ENCODE results near the gene NF1. TPM values are rescaled to one million over a fixed set of nuclear protein-coding genes. Genes with fewer than 3 reads are reported as not detected.
"Not testable (repeated sequence)": the region's sequence is repeated elsewhere in the genome, so short reads cannot be mapped to it uniquely, and the experiment has no call there.

Gene NF1
- total and polyA plus RNA-seq, 5 donors, result 7.2 to 60.8 (median 46.1) TPM

DNA sequence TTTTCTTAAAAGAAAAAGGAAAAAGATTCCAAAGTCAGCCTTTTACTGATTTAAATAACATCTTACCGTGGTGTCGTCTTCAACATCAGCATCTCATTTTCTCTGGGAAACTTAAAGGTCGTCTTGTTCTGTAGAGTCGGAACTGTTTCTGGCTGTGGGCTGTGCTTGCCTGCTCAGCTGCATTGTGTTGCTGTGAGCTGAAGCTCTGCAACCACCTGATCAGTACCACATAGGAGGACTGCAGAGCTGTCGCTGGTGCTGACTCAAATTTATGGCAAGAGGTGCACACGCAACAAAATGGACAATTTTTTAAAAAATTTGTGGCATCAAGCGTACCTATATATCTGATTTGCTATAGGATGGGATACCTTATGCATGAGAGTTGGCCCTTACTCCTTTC is 202.3 kb downstream of the NF1 start, which contains the start of gene OMG:
TSS of gene OMG (minus strand) at position 150 of the 400 bp plus-strand sequence. CDS start 908 bp downstream, outside the sequence.
- intact Hi-C loops (cut with DNase I), result no loop called here

DNA sequence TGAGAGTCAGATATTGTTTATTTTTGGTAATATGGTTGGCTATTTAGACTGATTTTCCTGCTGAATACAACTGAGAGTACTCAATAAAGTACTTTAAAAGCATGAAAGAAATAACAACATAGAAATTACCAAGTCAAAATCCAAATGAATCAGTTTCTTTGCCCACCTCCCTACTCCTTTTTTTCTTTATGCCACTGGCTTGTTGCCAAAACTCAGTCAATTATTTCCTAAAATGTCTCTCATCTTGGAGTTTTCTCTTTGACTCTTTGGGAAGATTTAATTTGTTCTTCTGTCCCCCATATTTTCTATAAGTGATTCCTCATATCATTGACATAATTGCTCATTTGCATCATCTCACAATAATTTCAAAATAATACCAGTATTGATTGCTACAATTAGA is 204.8 kb downstream of the NF1 start:
- Histone ChIP-seq H3K9me3 (ENCODE audit: control insufficient read depth, low read length) (no peaks in the 10 kb centered on the region), H3K4me1 (ENCODE audit: control insufficient read depth, insufficient read depth, low read length) (no peaks in the 10 kb centered on the region), H3K27ac (ENCODE audit: low read length) (no peak overlapping the region), H3K4me3 (ENCODE audit: low read length) (no peak overlapping the region), H3K27me3 (ENCODE audit: control insufficient read depth, insufficient read depth) (no peaks in the 10 kb centered on the region)
- intact Hi-C loops (cut with DNase I), result no loop called here
- ATAC-seq (no peak), DNase-seq (no peak)

More for the DNA sequence above, 202.3 kb downstream of the NF1 start, which contains the start of gene OMG:
- ATAC-seq (no peak), DNase-seq (no peak)
- WGBS, result 86% methylated on average over 7 of the region's 7 CpGs
- H3K9me3 ChIP-seq (ENCODE audit: control insufficient read depth, low read length), result no peaks in the 10 kb centered on the region
- no peaks in the 10 kb centered on the region for H3K4me1 ChIP-seq (ENCODE audit: control insufficient read depth, insufficient read depth, low read length)
- no peaks in the 10 kb centered on the region for H3K27me3 ChIP-seq (ENCODE audit: control insufficient read depth, insufficient read depth)
- no peak within 1 kb of the TSS for H3K4me3 ChIP-seq (ENCODE audit: low read length)
- H3K27ac ChIP-seq (ENCODE audit: low read length), result no peak within 1 kb of the TSS

DNA sequence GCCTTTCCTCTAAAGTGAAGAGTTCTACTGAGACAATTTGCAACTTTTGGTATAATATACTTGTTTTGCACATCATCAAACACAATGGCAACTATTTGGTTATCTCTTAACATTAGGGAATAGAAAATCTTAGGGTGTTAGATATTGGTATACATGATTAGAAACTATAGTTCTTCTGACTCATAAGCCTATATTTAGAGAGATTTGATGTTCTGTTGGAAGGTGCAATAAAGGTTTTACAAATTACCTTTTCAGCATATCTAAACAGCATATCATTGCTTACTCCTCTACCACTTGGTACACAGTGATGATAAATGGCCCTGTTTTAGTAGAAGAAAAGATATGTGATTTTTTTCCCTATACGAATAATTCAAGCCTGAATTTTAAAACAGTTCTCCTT is 212.9 kb downstream of the NF1 start:
- no peak for DNase-seq
- Histone ChIP-seq H3K27ac (ENCODE audit: low read length) (no peak overlapping the region), H3K9me3 (ENCODE audit: control insufficient read depth, low read length) (no peaks in the 10 kb centered on the region), H3K4me1 (ENCODE audit: control insufficient read depth, insufficient read depth, low read length) (no peaks in the 10 kb centered on the region), H3K4me3 (ENCODE audit: low read length) (no peak overlapping the region), H3K27me3 (ENCODE audit: control insufficient read depth, insufficient read depth) (no peaks in the 10 kb centered on the region)
- intact Hi-C loops (cut with DNase I), result no loop called here
- ATAC-seq, result no peak
- WGBS, result 88% methylated on average over 1 of the region's 1 CpG

DNA sequence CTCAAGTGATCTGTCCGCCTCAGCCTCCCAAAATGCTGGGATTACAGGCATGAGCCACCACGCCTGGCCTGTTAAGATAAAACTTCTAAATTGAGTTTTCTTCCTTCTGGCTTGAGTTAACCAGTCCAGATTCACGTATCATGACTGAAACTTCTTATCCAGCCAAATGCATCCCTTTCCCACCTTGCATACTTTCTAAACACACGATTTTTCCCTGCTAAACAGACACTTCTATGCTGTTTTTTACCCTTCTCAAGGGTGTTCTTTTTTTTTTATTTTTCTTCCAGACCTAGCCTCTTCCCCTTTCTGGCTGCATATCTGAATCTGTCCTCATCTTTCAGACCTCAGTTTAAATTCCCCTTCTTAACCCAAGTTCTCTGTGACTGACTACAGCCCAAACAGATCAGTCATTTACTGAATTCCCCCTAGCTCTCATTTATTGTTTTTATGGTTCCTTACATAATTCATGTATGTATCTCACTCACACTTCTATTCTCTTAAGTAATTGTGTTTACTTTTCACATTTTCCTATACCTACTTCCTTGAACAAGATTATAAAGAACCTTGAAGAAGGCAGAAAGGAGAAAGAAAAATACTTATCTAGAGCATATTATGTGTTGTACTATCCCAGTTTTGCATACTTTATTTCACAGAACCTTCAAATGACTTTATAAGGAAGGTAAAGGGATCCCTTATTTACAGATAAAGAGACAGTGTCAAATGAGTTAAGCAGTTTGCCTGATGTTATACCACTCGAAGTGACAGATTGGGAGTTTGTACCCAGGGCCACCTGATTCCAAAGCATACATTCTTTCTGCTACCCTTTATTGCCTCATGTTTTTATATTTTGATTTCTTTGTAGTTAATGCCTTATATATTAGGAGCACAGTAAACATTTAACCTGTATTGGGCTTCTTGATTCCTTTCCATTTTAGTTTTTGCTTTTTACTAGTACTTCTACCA is 213.9 kb downstream of the NF1 start:
- intact Hi-C loops (cut with DNase I), result no loop called here
- 75% methylated on average over 5 of the region's 5 CpGs for WGBS
- no peaks in the 10 kb centered on the region for H3K4me1 ChIP-seq (ENCODE audit: control insufficient read depth, insufficient read depth, low read length)
- no peak overlapping the region for H3K27ac ChIP-seq (ENCODE audit: low read length)
- ATAC-seq, result no peak
- DNase-seq, result no peak
- no peaks in the 10 kb centered on the region for H3K9me3 ChIP-seq (ENCODE audit: control insufficient read depth, low read length)
- H3K4me3 ChIP-seq (ENCODE audit: low read length), result no peak overlapping the region
- H3K27me3 ChIP-seq (ENCODE audit: control insufficient read depth, insufficient read depth), result no peaks in the 10 kb centered on the region

DNA sequence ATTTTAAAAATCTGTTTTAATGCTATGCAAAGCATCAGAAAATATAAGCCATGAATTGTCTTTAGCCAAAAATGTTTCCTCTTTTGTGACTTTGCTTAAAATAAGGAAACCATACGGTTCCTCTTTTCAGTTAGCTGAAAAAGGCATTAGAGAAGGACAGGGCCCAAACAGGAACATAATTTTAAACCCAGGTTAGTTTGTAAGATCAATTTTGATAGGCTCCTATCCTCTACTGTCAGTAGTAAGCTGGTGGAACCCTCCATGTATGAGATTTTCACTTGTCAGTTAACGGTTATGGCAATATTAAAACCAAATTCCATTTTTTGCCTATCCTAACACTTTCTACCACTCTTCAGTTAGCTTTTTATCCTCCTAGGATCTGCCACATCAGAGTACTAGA is 214.8 kb downstream of the NF1 start:
- intact Hi-C loops (cut with DNase I), result no loop called here
- no peaks in the 10 kb centered on the region for H3K9me3 ChIP-seq (ENCODE audit: control insufficient read depth, low read length)
- H3K27me3 ChIP-seq (ENCODE audit: control insufficient read depth, insufficient read depth), result no peaks in the 10 kb centered on the region
- ATAC-seq, result no peak
- peak overlapping the region; percentile 15 for H3K4me3 ChIP-seq (ENCODE audit: low read length)
- no peaks in the 10 kb centered on the region for H3K4me1 ChIP-seq (ENCODE audit: control insufficient read depth, insufficient read depth, low read length)
- no peak overlapping the region for H3K27ac ChIP-seq (ENCODE audit: low read length)
- 83% methylated on average over 2 of the region's 2 CpGs for WGBS
- DNase-seq, result no peak

DNA sequence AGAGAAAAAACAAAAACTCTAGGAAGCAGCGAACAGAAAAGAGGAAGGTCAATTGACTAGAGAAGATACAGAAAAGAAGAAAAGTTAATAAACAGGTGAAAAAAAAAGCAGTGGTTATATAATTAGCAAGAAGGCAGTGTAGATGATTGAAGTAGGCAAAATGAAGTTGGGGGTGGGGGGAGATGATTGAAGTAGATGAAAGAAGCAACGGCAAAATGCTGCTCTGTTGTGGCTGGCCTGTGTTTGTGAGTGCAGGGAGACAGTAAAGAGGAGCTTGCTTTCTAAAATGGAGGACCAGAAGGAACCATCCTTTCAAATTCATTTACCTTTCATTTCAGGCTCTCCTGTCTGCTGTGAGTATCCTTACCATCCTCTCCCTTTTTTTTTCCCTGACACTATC is 215.5 kb downstream of the NF1 start:
- 50% methylated on average over 2 of the region's 2 CpGs for WGBS
- no peak overlapping the region for H3K27ac ChIP-seq (ENCODE audit: low read length)
- H3K9me3 ChIP-seq (ENCODE audit: control insufficient read depth, low read length), result no peaks in the 10 kb centered on the region
- DNase-seq (no peak), ATAC-seq (no peak)
- H3K4me1 ChIP-seq (ENCODE audit: control insufficient read depth, insufficient read depth, low read length), result no peaks in the 10 kb centered on the region
- intact Hi-C loops (cut with DNase I), result no loop called here
- H3K4me3 ChIP-seq (ENCODE audit: low read length), result no peak overlapping the region
- no peaks in the 10 kb centered on the region for H3K27me3 ChIP-seq (ENCODE audit: control insufficient read depth, insufficient read depth)

DNA sequence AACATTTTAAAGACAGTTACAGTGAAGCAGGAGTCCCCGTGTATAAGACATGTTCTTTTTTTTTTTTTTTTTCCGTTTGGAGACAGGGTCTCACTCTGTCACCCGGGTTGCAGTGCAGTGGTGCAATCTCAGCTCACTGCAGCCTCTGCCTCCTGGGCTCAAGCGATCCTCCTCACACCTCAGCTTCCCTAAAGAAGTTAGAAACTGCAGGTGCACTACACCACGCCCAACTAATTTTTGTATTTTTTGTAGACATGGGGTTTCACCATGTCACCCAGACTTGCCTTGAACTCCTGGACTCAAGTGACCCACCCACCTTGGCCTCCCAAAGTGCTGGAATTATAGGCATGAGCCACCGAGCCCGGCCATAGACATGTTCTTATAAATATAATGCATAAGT is 216.1 kb downstream of the NF1 start:
- H3K9me3 ChIP-seq (ENCODE audit: control insufficient read depth, low read length), result no peaks in the 10 kb centered on the region
- no peak for DNase-seq
- 77% methylated on average over 7 of the region's 7 CpGs for WGBS
- no peak for ATAC-seq
- intact Hi-C loops (cut with DNase I), result no loop called here
- H3K4me1 ChIP-seq (ENCODE audit: control insufficient read depth, insufficient read depth, low read length), result no peaks in the 10 kb centered on the region
- H3K27ac ChIP-seq (ENCODE audit: low read length), result no peak overlapping the region
- H3K4me3 ChIP-seq (ENCODE audit: low read length), result no peak overlapping the region
- H3K27me3 ChIP-seq (ENCODE audit: control insufficient read depth, insufficient read depth), result no peaks in the 10 kb centered on the region

DNA sequence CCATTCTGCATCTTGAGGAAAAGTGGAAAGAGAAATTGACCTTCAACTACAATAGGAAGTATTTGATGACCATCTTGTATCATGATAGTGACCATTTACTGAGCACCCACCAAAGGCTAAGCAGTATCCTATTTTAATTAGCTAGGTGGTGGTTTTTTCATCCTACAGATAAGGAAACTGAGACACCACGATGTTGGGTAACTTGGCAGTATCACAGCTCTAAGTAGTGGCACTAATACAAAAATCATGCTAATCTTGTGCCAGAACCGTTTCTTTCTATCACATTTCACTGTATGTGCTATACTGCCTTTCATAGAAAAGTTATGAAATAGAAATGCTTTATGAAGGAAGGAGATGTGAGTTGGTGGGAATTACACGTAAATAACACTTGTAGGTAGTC is 216.7 kb downstream of the NF1 start:
- no peaks in the 10 kb centered on the region for H3K9me3 ChIP-seq (ENCODE audit: control insufficient read depth, low read length)
- no peak overlapping the region for H3K27ac ChIP-seq (ENCODE audit: low read length)
- DNase-seq, result no peak
- ATAC-seq, result no peak
- H3K27me3 ChIP-seq (ENCODE audit: control insufficient read depth, insufficient read depth), result no peaks in the 10 kb centered on the region
- no peak overlapping the region for H3K4me3 ChIP-seq (ENCODE audit: low read length)
- WGBS, result 72% methylated on average over 3 of the region's 3 CpGs
- no peaks in the 10 kb centered on the region for H3K4me1 ChIP-seq (ENCODE audit: control insufficient read depth, insufficient read depth, low read length)
- intact Hi-C loops (cut with DNase I), result no loop called here

DNA sequence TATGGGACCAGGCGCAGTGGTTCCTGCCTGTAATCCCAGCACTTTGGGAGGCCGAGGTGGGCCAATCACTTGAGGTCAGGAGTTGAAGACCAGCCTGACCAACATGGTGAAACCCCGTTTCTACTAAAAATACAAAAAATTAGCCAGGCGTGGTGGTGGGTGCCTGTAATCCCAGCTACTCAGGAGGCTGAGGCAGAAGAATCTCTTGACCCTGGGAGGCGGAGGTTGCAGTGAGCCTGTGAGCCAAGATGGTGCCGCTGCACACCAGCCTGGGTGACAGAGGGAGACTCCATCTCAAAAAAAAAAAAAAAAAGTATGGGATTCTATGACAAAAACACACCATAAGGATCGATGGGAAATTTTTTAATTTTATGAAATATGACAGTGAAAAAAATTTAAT is 217.4 kb downstream of the NF1 start:
- ATAC-seq; H3K4me1 ChIP-seq (ENCODE audit: control insufficient read depth, insufficient read depth, low read length): not testable (repeated sequence)

DNA sequence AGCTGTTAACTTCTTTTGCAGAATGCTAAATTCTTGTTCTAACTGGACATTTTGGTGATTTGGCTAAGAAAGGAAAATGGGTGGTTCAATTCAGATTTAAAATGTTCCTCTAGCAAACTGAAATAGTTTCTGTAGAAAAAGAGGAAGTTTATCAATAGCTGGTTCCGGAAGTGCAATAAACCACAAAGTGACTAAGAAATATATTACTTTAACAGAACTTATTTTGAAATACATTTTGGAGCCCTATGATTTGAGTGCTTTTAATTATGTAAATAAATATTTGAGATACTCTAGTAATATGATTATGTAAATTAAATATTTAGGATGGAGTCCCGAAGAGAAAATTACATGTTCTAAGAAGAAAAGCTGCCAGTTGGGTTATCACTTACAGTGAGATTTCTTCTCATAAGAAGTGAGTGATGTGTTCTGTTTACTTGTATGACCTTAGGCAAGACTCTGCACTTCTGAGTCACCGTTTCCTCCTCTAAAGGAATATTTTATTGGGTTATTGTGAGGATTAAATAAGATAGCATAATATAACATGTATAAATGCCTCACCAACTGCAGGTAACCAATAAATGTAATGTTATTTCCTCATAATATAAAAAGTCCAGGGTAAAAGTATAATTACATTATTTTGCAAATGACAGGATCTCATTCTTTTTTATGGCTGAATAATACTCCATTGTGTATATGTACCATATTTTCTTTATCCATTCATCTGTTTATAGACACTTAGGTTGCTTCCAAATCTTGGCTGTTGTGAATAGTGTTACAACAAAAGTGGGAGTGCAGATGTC is 219.4 kb downstream of the NF1 start, which contains the start of gene EVI2B:
TSS of gene EVI2B (minus strand) at position 73 of the 800 bp plus-strand sequence. CDS start 8,445 bp downstream, outside the sequence.
- ATAC-seq (peak in 1 of 2 donors; percentile 46), DNase-seq (no peak)
- H3K27ac ChIP-seq (ENCODE audit: low read length), result no peak within 1 kb of the TSS
- H3K9me3 ChIP-seq (ENCODE audit: control insufficient read depth, low read length), result no peaks in the 10 kb centered on the region
- no peaks in the 10 kb centered on the region for H3K27me3 ChIP-seq (ENCODE audit: control insufficient read depth, insufficient read depth)
- no peak within 1 kb of the TSS for H3K4me3 ChIP-seq (ENCODE audit: low read length)
- WGBS, result 77% methylated on average over 3 of the region's 3 CpGs
- no peaks in the 10 kb centered on the region for H3K4me1 ChIP-seq (ENCODE audit: control insufficient read depth, insufficient read depth, low read length)
- intact Hi-C loops (cut with DNase I), result no loop called here

More for the DNA sequence above, 217.4 kb downstream of the NF1 start:
- H3K27me3 ChIP-seq (ENCODE audit: control insufficient read depth, insufficient read depth); intact Hi-C loops (cut with DNase I); H3K4me3 ChIP-seq (ENCODE audit: low read length); H3K9me3 ChIP-seq (ENCODE audit: control insufficient read depth, low read length); H3K27ac ChIP-seq (ENCODE audit: low read length): not testable (repeated sequence)
- DNase-seq, result peak in 2 of 3 donors; percentile 38 to 46
- 79% methylated on average over 7 of the region's 7 CpGs for WGBS

DNA sequence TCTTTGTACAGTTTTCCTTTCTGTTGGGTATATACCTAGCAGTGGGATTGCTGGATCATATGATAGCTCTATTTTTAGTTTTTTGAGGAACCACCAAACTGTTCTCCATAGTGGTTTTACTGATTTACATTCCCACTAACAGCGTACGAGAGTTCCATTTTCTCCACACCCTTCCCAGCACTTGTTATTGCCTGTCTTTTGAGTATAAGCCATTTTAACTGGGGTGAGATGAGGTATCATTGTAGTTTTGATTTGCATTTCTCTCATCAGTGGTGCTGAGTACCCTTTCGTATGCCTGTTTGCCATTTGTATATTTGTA is 220.0 kb downstream of the NF1 start:
- H3K9me3 ChIP-seq (ENCODE audit: control insufficient read depth, low read length), result no peaks in the 10 kb centered on the region
- no peaks in the 10 kb centered on the region for H3K4me1 ChIP-seq (ENCODE audit: control insufficient read depth, insufficient read depth, low read length)
- 92% methylated on average over 3 of the region's 3 CpGs for WGBS
- no peak overlapping the region for H3K4me3 ChIP-seq (ENCODE audit: low read length)
- intact Hi-C loops (cut with DNase I), result no loop called here
- H3K27me3 ChIP-seq (ENCODE audit: control insufficient read depth, insufficient read depth), result no peaks in the 10 kb centered on the region
- ATAC-seq, result no peak
- no peak overlapping the region for H3K27ac ChIP-seq (ENCODE audit: low read length)
- DNase-seq, result no peak

All from right cardiac atrium (tissue), 5 donors.